ENCODE measurements around the gene PNISR.

The PNISR gene

GRCh38 chr6:99415446-99415845 lies 9.7 kb downstream of the PNISR start:
- Histone ChIP-seq H3K27ac (no peak overlapping the region), H3K4me3 (no peak overlapping the region)

- Histone ChIP-seq H3K4me3 (no peak overlapping the region), H3K27ac (no peak overlapping the region)
These were observed 13.0 kb downstream of the PNISR start for GRCh38 chr6:99412065-99412464.

GRCh38 chr6:99409672-99410071 lies 15.4 kb downstream of the PNISR start:
- Histone ChIP-seq H3K4me3 (no peak overlapping the region), H3K27ac (no peak overlapping the region)

- H3K4me3 ChIP-seq: no peak overlapping the region
- no peak overlapping the region for H3K27ac ChIP-seq
These were observed 18.0 kb downstream of the PNISR start for GRCh38 chr6:99407076-99407475.

GRCh38 chr6:99402448-99402847 lies 22.7 kb downstream of the PNISR start:
- Histone ChIP-seq H3K27ac (no peak overlapping the region), H3K4me3 (no peak overlapping the region)

GRCh38 chr6:99397287-99397686 lies 27.8 kb downstream of the PNISR start:
- H3K27ac ChIP-seq: no peak overlapping the region

GRCh38 chr6:99393698-99394531 lies 31.2 kb downstream of the PNISR start, which contains the start of gene COQ3:
Gene COQ3 (minus strand): TSS chr6:99394195. CDS start chr6:99394179, 16 bp downstream.
- H3K27ac ChIP-seq: peak within 1 kb of the TSS; percentile 34 to 92 (median 80)
- H3K4me3 ChIP-seq: peak within 1 kb of the TSS; percentile 50 to 91 (median 71)

More at GRCh38 chr6:99397287-99397686, 27.8 kb downstream of the PNISR start:
- no peak overlapping the region for H3K4me3 ChIP-seq

GRCh38 chr6:99393366-99393697 lies 31.8 kb downstream of the PNISR start:
- H3K4me3 ChIP-seq: peak overlapping the region; percentile 50 to 91 (median 71)
- H3K27ac ChIP-seq: peak overlapping the region; percentile 34 to 92 (median 80)

GRCh38 chr6:99390896-99391295 lies 34.2 kb downstream of the PNISR start:
- no peak overlapping the region for H3K27ac ChIP-seq

GRCh38 chr6:99384507-99384906 lies 40.6 kb downstream of the PNISR start:
- no peak overlapping the region for H3K4me3 ChIP-seq

More at GRCh38 chr6:99390896-99391295, 34.2 kb downstream of the PNISR start:
- H3K4me3 ChIP-seq: no peak overlapping the region

GRCh38 chr6:99378636-99379035 lies 46.5 kb downstream of the PNISR start:
- Histone ChIP-seq H3K27ac (no peak overlapping the region), H3K4me3 (no peak overlapping the region)

More at GRCh38 chr6:99384507-99384906, 40.6 kb downstream of the PNISR start:
- no peak overlapping the region for H3K27ac ChIP-seq

GRCh38 chr6:99369533-99369932 lies 55.6 kb downstream of the PNISR start:
- H3K27ac ChIP-seq: no peak overlapping the region
- no peak overlapping the region for H3K4me3 ChIP-seq

- no peak overlapping the region for H3K4me3 ChIP-seq
- H3K27ac ChIP-seq: no peak overlapping the region
These were observed 58.3 kb downstream of the PNISR start for GRCh38 chr6:99366852-99367251.

GRCh38 chr6:99364026-99364425 lies 61.1 kb downstream of the PNISR start:
- Histone ChIP-seq H3K27ac (no peak overlapping the region), H3K4me3 (no peak overlapping the region)

- H3K27ac ChIP-seq: no peak overlapping the region
- no peak overlapping the region for H3K4me3 ChIP-seq
These were observed 62.3 kb downstream of the PNISR start for GRCh38 chr6:99362678-99363268.

- Histone ChIP-seq H3K4me3 (no peak overlapping the region), H3K27ac (no peak overlapping the region)
These were observed 65.3 kb downstream of the PNISR start for GRCh38 chr6:99359800-99360199.

- Histone ChIP-seq H3K27ac (no peak overlapping the region), H3K4me3 (no peak overlapping the region)
These were observed 68.5 kb downstream of the PNISR start for GRCh38 chr6:99356641-99357040.

GRCh38 chr6:99354983-99355382 lies 70.1 kb downstream of the PNISR start:
- H3K4me3 ChIP-seq: no peak overlapping the region
- H3K27ac ChIP-seq: no peak overlapping the region

GRCh38 chr6:99353126-99353525 lies 72.0 kb downstream of the PNISR start:
- Histone ChIP-seq H3K4me3 (no peak overlapping the region), H3K27ac (no peak overlapping the region)

- Histone ChIP-seq H3K4me3 (peak overlapping the region in 1 of 7 experiments; percentile 49), H3K27ac (no peak overlapping the region)
These were observed 74.5 kb downstream of the PNISR start for GRCh38 chr6:99350573-99350972.
